OCI-LY3 (cell line): ENCODE data around the gene DGKB.

ENCODE experiments used
- CTCF ChIP-seq: fragments of 200-600, 300-600 bp; sonication (generic); IDR thresholded peaks from 2 replicates; pipeline ENCODE4 v1.5.1; 2014; ENCODE audit warnings: antibody characterized with exemption, low read length, low read depth
- EZH2phosphoT487 ChIP-seq: fragments of 200-600 bp; shearing (Covaris generic); IDR thresholded peaks from 2 replicates; pipeline ENCODE4 v1.6.1; 2018; ENCODE audit warnings: antibody characterized with exemption, mixed run types, low read depth

- TF ChIP-seq CTCF = no peak
- TF ChIP-seq EZH2phosphoT487 = no peak
Observed at GRCh38 chr7:14687241-14687640, 215.3 kb downstream of the DGKB start.
